Kidney (tissue), 14 donors: ENCODE measurements around the gene GNAS. TPM values are rescaled to one million over a fixed set of nuclear protein-coding genes. Genes with fewer than 3 reads are reported as not detected.
A peak's percentile ranks its signal among the peaks of the same experiment; 100 is the strongest.

Experiments
- DNase-seq, 5 donors: peaks; one replicate each; pipeline ENCODE4 v3.0.0-alpha.2; 2013 to 2020
- FAIRE-seq: peaks from 2 replicates; lab custom pipeline; 2012; peaks lifted over from hg19 to GRCh38; lab: Jason Lieb, UNC
- H3K27ac ChIP-seq, 2 donors: one replicate each; pipeline ENCODE4 v1.7.0; 2013; ENCODE audit warnings: low read depth in 2 of 2, low read length in 2 of 2, inconsistent platforms in 1 of 2
- H3K27me3 ChIP-seq: one replicate; pipeline ENCODE4 v1.7.1; 2013; ENCODE audit warnings: low read length, inconsistent platforms; ENCODE audit not compliant: control insufficient read depth, insufficient read depth
- H3K36me3 ChIP-seq, 3 donors: one replicate each; pipeline versions ENCODE4 v1.7.0 to v1.7.1; 2013; ENCODE audit warnings: low read length in 3 of 3, control low read depth in 1 of 3, inconsistent platforms in 1 of 3; ENCODE audit not compliant: insufficient read depth in 3 of 3, control insufficient read depth in 2 of 3
- H3K4me1 ChIP-seq, 3 donors: one replicate each; pipeline versions ENCODE4 v1.7.0 to v1.7.1; 2013; ENCODE audit warnings: low read length in 3 of 3, inconsistent platforms in 1 of 3, low read depth in 1 of 3; ENCODE audit not compliant: control insufficient read depth in 2 of 3, insufficient read depth in 2 of 3
- H3K4me3 ChIP-seq, 3 donors: one replicate each; pipeline versions ENCODE4 v1.7.0 to v1.8.1; 2013; ENCODE audit warnings: low read length in 3 of 3, control low read depth in 1 of 3, inconsistent platforms in 1 of 3
- H3K9ac ChIP-seq, 3 donors: one replicate each; pipeline versions ENCODE4 v1.7.0 to v1.7.1; 2013; ENCODE audit warnings: low read length in 3 of 3, control low read depth in 1 of 3, inconsistent platforms in 1 of 3
- H3K9me3 ChIP-seq, 3 donors: one replicate each; pipeline versions ENCODE4 v1.7.0 to v1.7.1; 2013; ENCODE audit warnings: low read length in 3 of 3, control low read depth in 1 of 3, inconsistent platforms in 1 of 3; ENCODE audit not compliant: control insufficient read depth in 2 of 3, insufficient read depth in 1 of 3
- intact Hi-C: fragments of 100-400 bp; cut with DNase I; formaldehyde crosslinking; loops from one replicate; pipeline ENCODE4 v1.11.1; 2022
- polyA plus RNA-seq: library from polyadenylated mRNA; stranded (reverse); fragments of 350-450 nt; fragmentation: Illumina TruSeq; extraction: RNeasy Lipid Tissue Mini Kit (QIAGEN cat#74804); gene quantifications from one replicate; pipeline ENCODE4 v1.2.3, GENCODE V29; 2014; ENCODE audit warnings: low read depth, low replicate concordance; ENCODE audit not compliant: insufficient read depth
- total RNA-seq: library from RNA; stranded (reverse); fragmentation: NEBNext Ultra II Directional; extraction: Animal tissue kit (Norgen Biotek cat#: 25700); gene quantifications from one replicate; pipeline ENCODE4 v1.2.1, GENCODE V29; 2021
- TF ChIP-seq, protein P1 (sequence below): IDR thresholded peaks from 3 replicates; pipeline ENCODE4 v1.5.1; 2012; ENCODE audit warnings: mild to moderate bottlenecking, moderate library complexity, borderline replicate concordance; ENCODE audit not compliant: insufficient read depth; ENCODE audit errors: extremely low read depth
- donor health status: control.
- donor health status: control.
- donor health status: control.
- donor health status: control.
- donor health status: control.
- donor health status: DM: yes; HTN: yes; CAD: no.
- donor health status: Normal renal cell carcinoma (clear cell type).

Gene GNAS
- total and polyA plus RNA-seq, 2 donors from 2014 or later = 792 to 867 TPM

GRCh38 chr20:58889798-58890517 lies 37.4 kb downstream of the GNAS start:
- Histone ChIP-seq H3K9me3 (no peaks in the 10 kb centered on the region), H3K27ac (peak overlapping the region; percentile 89 to 96), H3K9ac (peak overlapping the region in 2 of 3 donors; percentile 85 to 96), H3K36me3 (no peaks in the 10 kb centered on the region), H3K4me3 (peak overlapping the region; percentile 70 to 79 (median 78)), H3K27me3 (no peaks in the 10 kb centered on the region), H3K4me1 (peaks cover 0 to 7% (median 7%) of the 10 kb centered on the region in 3 donors)
- DNase-seq (peak in 3 of 5 donors; percentile 8 to 79 (median 8)), FAIRE-seq (no peak)
- intact Hi-C loops = no loop called here
- TF ChIP-seq, protein P1, sequence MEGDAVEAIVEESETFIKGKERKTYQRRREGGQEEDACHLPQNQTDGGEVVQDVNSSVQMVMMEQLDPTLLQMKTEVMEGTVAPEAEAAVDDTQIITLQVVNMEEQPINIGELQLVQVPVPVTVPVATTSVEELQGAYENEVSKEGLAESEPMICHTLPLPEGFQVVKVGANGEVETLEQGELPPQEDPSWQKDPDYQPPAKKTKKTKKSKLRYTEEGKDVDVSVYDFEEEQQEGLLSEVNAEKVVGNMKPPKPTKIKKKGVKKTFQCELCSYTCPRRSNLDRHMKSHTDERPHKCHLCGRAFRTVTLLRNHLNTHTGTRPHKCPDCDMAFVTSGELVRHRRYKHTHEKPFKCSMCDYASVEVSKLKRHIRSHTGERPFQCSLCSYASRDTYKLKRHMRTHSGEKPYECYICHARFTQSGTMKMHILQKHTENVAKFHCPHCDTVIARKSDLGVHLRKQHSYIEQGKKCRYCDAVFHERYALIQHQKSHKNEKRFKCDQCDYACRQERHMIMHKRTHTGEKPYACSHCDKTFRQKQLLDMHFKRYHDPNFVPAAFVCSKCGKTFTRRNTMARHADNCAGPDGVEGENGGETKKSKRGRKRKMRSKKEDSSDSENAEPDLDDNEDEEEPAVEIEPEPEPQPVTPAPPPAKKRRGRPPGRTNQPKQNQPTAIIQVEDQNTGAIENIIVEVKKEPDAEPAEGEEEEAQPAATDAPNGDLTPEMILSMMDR = no peak

GRCh38 chr20:58890518-58891085 lies 38.1 kb downstream of the GNAS start:
- H3K4me3 ChIP-seq = peak overlapping the region; percentile 70 to 79 (median 78)
- H3K36me3 ChIP-seq = no peaks in the 10 kb centered on the region
- H3K27ac ChIP-seq = peak overlapping the region; percentile 89 to 96
- intact Hi-C loops = no loop called here
- H3K4me1 ChIP-seq = peaks cover 0 to 13% (median 13%) of the 10 kb centered on the region in 3 donors
- FAIRE-seq (no peak), DNase-seq (peak; percentile 91 to 98 (median 95))
- H3K9ac ChIP-seq = peak overlapping the region; percentile 66 to 96 (median 85)
- H3K9me3 ChIP-seq = no peaks in the 10 kb centered on the region
- TF ChIP-seq, protein P1 = no peak
- no peaks in the 10 kb centered on the region for H3K27me3 ChIP-seq

GRCh38 chr20:58891086-58891717 lies 38.7 kb downstream of the GNAS start:
- H3K4me1 ChIP-seq = peaks cover 0 to 15% (median 14%) of the 10 kb centered on the region in 3 donors
- intact Hi-C loops = no loop called here
- FAIRE-seq (no peak), DNase-seq (peak in 1 of 5 donors; percentile 94)
- no peaks in the 10 kb centered on the region for H3K27me3 ChIP-seq
- peak overlapping the region; percentile 89 to 99 for H3K27ac ChIP-seq
- H3K9ac ChIP-seq = no peak overlapping the region
- TF ChIP-seq, protein P1 = no peak
- H3K4me3 ChIP-seq = peak overlapping the region in 2 of 3 donors; percentile 50 to 70
- H3K36me3 ChIP-seq = no peaks in the 10 kb centered on the region
- H3K9me3 ChIP-seq = no peaks in the 10 kb centered on the region
